Superior temporal gyrus (tissue), 1 donor: Measurements from ENCODE around the gene E4F1.
"Not testable (repeated sequence)": the region's sequence is repeated elsewhere in the genome, so short reads cannot be mapped to it uniquely, and the experiment has no call there.

Experiments
- DNase-seq: peaks from one replicate; pipeline ENCODE4 v3.0.0-alpha.2; 2016; ENCODE audit errors: extremely low spot score

The E4F1 gene

GRCh38 chr16:2231016-2231931, 7.9 kb downstream of the E4F1 start:
- DNase-seq = no peak

DNA sequence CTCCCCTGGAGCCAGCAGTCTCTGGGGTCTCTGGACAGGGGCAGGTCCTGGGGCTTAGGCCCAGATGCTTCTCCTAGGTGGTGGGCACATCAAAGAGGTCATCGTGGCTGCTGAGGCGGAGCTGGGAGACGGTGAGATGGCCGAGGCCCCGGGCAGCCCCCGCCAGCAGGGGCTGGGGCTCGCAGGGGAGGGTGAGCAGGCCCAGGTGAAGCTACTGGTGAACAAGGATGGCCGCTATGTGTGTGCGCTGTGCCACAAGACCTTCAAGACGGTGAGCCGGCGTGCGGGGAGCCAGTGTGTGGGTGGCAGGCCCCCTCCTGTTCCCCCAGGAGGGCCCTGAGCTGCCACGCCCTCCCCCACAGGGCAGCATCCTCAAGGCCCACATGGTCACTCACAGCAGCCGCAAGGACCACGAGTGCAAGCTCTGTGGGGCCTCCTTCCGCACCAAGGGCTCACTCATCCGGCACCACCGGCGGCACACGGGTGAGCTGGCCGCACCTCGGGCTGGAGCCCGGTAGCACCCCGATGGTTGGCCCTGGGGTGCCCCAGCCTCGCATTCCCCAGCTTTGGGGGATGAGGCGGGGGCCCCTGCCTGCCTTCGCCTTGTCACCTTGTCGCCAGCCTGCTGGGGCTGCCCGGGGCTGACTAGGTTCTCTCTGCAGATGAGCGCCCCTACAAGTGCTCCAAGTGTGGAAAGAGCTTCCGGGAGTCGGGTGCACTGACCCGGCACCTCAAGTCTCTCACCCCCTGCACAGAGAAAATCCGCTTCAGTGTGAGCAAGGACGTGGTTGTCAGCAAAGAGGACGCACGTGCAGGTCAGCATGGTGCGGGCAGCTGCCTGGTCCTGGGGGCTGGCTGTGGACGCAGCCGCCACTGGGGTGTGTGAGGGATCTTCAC, 9.0 kb downstream of the E4F1 start:
- no peak for DNase-seq

- no peak for DNase-seq
These were observed 9.8 kb downstream of the E4F1 start for GRCh38 chr16:2233046-2233775.

GRCh38 chr16:2233872-2234812, 10.8 kb downstream of the E4F1 start:
- no peak for DNase-seq

- no peak for DNase-seq
These were observed 11.4 kb downstream of the E4F1 start for GRCh38 chr16:2234813-2235170.

- no peak for DNase-seq
These were observed 11.9 kb downstream of the E4F1 start for GRCh38 chr16:2235234-2235651.

DNA sequence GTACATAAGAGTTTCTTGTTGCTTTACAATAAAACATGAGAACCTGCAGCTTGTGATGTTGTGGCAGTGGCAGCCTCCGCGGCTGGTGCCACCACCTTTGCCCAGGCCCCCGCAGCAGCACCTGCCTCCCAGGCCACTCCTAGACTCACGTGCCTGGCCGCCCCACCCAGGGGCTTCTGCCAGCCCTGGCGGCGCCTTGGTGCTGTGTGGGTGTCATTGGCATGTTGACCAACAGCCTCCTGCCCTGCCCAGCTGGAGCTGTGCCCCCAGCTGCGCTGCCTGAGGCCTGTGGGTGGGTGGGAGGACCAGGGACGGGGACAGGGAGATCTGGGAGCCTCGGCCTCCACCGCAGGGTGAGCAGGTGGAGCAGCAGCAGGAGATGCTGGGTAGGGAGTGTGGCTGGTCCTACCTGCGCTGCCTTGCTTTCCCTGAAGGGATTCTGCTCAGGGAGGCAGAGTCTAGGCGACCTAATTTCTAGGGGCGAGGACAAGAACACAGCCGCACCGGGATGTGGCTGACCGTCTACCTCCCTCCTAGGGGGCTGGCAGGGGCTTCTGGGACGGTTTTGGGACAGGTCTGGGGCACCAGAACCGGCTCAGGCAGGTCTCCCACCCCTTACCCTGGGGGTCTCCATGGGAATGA, 12.4 kb downstream of the E4F1 start:
- DNase-seq = no peak

DNA sequence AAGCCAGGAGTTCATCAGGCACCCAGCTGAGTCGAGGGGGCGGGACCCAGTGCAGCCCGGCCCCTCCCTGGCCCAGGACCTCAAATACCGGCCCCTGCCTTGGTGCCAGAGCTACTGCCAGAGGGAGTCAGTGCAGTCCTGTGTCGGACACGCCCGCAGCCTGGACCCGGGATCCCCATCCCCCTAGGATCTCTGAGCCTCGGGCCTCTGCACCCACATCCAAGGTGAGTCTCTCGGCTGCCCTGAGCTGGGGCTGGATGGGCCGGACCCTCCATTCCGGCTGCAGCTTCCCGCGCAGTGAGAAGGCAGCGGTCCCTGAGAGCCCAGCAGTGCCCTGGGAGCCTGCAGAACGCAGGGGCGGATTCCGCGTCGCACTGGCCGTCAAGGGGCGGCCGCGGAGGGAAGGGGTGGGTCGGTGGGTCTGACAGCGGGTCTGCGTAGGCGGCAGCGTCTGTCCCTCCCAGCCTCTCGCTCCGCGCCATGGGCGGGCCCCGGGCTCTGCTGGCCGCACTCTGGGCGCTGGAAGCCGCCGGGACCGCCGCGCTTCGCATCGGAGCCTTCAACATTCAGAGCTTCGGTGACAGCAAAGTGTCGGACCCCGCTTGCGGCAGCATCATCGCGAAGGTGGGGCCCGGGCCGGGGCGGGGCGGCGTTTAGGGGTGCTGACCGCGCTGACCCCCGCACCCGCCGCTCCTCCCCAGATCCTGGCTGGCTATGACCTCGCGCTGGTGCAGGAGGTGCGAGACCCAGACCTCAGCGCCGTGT, 13.1 kb downstream of the E4F1 start, which contains the start of gene DNASE1L2:
Gene DNASE1L2 (plus strand): TSS at position 108 of the 765 bp plus-strand sequence. CDS start 373 bp downstream, at position 481.
- DNase-seq = no peak

DNA sequence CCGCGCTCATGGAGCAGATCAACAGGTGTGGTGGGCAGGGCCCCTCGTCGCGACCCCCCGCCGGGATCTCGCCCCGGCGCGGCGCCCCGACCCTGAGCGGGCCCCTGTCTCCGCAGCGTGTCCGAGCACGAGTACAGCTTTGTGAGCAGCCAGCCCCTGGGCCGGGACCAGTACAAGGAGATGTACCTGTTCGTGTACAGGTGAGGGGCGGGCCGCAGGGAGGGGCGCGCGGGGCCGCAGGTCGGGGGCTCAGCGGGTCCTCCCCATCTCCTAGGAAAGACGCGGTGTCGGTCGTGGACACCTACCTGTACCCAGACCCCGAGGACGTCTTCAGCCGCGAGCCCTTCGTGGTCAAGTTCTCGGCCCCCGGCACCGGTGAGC, 13.7 kb downstream of the E4F1 start:
- DNase-seq = no peak

GRCh38 chr16:2237493-2238149, 14.2 kb downstream of the E4F1 start:
- no peak for DNase-seq

DNA sequence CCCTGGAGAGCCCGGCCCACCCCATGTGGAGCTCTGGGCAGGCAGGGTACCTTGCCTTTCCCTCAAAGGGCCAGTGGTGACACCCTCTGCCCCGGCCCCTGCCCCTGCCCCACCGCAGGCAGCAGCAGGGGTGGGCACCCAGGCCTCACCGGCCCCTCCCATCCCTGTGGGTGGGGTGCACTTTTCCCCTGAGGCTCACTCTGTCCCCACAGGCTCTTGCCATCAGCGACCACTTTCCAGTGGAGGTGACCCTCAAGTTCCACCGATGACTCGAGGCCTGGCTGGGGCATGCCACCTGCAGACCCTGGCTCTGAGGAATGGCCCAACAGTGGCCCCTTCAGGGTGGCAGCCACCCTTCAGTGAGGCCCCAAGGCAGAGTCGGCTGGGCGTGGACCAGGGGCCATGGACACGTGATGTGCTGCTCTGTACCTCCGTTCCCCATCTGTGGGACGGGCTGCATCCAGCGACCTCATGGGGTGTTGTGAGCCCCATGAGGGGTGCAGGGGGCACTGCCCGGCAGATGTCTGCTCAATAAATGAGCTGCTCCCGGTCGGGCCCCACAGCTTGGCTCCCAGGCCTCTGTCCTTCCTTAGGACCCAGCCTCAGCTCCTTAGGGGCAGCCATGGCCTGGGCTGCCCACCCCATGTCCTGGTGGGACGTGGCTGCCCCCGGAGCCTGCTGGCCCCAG, 14.9 kb downstream of the E4F1 start:
- no peak for DNase-seq

DNA sequence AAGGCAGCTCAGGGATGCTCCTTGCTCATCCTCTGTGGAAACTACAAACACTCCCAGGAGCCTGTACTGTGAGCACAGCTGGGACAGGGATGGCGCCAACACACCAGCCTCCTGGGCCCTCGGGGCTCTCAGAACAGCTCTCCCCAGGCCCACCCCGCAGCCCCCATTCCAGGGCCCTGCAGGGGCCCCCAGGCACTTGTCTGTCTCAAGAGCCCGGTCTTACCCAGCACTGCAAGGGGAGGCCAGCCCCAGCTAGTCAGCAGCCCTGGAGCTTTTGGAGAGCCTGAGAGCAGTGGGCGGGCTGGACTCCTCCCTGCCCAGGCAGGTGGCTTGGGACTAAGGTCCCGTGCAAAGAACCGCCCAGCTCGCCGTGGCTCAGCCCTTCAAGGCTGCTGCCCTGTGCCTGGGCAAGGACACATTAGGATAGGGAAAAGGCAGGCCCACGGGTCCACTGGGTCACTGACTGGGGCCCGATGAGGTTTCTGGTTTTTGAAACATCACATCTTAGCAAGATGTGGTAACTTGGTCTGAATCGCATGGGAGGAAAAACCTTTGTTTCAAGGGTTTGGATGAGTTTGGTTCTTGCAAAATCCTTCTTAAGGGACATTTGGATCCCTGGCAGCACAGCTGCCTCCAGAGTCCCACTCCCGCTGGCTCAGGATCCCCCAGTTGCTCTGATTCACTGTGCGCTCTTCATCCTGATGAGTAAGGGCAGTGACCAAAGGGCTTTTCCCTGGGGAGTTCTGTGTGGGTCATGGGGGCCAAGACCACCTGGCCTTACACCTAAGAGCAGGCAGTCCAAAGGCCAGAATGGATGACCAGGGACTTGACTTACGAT, 15.7 kb downstream of the E4F1 start:
- DNase-seq = no peak

- not testable (repeated sequence) for DNase-seq
These were observed 16.9 kb downstream of the E4F1 start for GRCh38 chr16:2240331-2240730.

- DNase-seq = no peak
These were observed 19.2 kb downstream of the E4F1 start for GRCh38 chr16:2242598-2242997.

GRCh38 chr16:2243031-2243528, 19.7 kb downstream of the E4F1 start:
- DNase-seq = no peak

DNA sequence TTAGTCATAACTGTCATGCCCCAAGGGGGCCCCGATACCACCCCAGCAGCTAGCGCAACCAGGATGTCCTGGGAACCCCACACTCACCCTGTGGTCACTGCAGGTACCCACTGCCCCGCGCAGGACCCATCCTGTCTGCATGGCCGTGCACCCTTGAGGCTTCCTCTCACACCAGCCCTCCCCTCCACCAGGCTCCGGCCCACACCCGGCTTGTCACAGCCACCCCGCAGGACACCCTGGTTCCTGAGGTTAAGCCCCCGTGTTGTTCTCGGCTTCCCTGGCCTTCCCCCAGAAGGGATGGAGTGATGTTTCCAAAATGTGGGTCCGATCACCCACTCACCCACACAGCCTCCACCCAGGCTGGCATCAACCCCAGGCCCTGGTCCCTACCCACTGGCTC, 20.4 kb downstream of the E4F1 start:
- no peak for DNase-seq

GRCh38 chr16:2244301-2244700, 20.9 kb downstream of the E4F1 start:
- DNase-seq = no peak
